ENCODE measurements around the gene CHCHD1.
A peak's percentile ranks its signal among the peaks of the same experiment; 100 is the strongest.
"Not testable (repeated sequence)": the region's sequence is repeated elsewhere in the genome, so short reads cannot be mapped to it uniquely, and the experiment has no call there.

Gene CHCHD1

GRCh38 chr10:73824146-73824725, 42.4 kb downstream of the CHCHD1 start:
- DNase-seq (ENCODE audit: low read depth in 2 of 2): no peak
- H3K4me3 ChIP-seq (replicated peaks in 1 of 2; ENCODE audit: low read depth in 2 of 2, low read length in 2 of 2): no peak overlapping the region
- TF ChIP-seq CTCF (IDR thresholded peaks at IDR 0.05; ENCODE audit: low read depth, low read length): no peak

- no peak overlapping the region for H3K4me3 ChIP-seq (replicated peaks in 1 of 2; ENCODE audit: low read depth in 2 of 2, low read length in 2 of 2)
- TF ChIP-seq CTCF (IDR thresholded peaks at IDR 0.05; ENCODE audit: low read depth, low read length): no peak
- peak in 1 of 2 donors; percentile 58 for DNase-seq (ENCODE audit: low read depth in 2 of 2)
These were observed 45.7 kb downstream of the CHCHD1 start for GRCh38 chr10:73827346-73828089.

GRCh38 chr10:73828161-73828560, 46.3 kb downstream of the CHCHD1 start:
- no peak for TF ChIP-seq CTCF (IDR thresholded peaks at IDR 0.05; ENCODE audit: low read depth, low read length)
- H3K4me3 ChIP-seq (replicated peaks in 1 of 2; ENCODE audit: low read depth in 2 of 2, low read length in 2 of 2): no peak overlapping the region
- DNase-seq (ENCODE audit: low read depth in 2 of 2): no peak

GRCh38 chr10:73829090-73829489, 47.2 kb downstream of the CHCHD1 start:
- not testable (repeated sequence) for H3K4me3 ChIP-seq (replicated peaks in 1 of 2; ENCODE audit: low read depth in 2 of 2, low read length in 2 of 2); DNase-seq (ENCODE audit: low read depth in 2 of 2)

All from cardiac fibroblast (primary cell).